OCI-M2 (cell line): ENCODE data around the gene TNFAIP1.
A peak's percentile ranks its signal among the peaks of the same experiment; 100 is the strongest.

ENCODE experiments used
- DNase-seq: peaks from one replicate; lab custom pipeline; 2025; ENCODE audit not compliant: unreplicated experiment; lab: John Stamatoyannopoulos, UW

The TNFAIP1 gene

DNA sequence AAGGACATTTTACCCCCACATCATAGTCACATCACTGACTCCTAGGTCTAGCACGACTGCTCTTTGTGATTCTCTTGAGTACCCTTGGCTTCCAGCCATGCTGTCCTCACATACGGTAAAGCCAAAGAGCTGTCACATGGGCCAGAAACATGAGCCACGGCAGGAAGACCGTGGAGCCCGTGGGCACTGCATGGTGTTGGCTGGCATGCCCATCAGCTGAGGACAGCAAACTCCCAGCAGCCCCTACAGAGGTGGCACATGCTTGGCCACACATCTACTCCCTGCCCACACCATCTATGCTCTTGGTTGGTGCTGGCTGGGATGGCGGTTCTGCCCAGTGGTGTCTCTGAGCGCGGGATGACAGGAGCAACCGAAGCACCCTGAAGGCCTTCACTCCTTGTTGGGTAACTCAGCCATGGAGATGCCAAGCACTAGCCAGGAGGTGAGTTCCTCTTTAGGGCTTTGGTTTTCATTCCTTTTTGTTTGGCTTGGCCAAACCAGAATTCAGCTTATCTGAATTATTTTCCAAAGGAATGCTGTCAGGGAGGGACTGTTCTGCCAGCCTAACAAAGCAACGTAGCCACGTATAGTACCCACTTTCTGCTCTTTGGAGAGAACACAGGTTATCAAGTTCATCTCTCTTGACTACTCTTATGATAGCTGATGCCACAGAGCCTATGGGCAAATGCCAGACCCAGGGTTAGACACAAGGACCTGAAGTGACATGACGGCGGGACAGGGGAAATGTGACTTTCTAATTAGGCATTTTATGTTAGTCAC lies 10.0 kb downstream of the TNFAIP1 start:
- DNase-seq, result no peak

DNA sequence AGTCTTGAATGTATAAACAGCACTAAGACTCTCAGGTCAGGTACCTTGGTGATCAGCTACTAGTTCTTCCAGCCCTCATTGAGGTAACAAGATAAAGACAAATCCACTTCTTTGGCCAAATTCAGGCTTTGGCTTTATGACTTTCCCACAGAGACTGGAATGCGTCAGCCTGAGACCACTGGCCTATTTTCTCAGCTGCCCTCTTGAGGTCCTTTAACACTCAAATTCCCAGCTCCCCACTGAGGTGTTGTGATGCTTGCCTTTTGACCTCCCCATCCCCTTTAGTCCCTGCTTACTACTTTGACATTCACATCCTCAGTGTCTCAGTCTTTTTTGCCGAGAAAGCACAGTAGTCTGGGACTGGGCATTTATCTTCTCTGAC lies 10.6 kb downstream of the TNFAIP1 start:
- no peak for DNase-seq

DNA sequence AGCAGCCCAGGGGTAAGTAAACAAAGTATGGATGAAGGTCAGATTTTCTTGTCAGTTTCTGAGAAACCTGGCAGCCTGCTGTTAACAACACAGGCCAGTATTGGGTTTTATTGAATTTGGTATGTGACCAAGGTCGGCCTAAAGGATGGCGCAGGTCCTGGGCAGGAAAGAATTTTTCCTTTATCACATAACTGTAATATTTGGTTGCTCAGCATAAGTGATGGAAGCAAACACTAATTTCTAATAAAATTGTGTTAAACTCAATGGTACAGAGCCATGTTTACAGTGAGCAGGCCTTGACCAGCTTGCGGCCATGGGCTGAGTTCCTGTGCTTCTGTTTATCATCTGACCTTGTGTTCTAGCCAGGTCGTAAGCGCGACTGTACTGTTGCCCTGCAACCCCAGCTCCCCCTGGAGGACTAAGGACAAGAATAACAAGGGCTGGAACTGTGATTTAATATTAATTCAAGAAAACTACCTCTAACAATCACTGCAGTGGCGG lies 11.2 kb downstream of the TNFAIP1 start:
- DNase-seq, result no peak

DNA sequence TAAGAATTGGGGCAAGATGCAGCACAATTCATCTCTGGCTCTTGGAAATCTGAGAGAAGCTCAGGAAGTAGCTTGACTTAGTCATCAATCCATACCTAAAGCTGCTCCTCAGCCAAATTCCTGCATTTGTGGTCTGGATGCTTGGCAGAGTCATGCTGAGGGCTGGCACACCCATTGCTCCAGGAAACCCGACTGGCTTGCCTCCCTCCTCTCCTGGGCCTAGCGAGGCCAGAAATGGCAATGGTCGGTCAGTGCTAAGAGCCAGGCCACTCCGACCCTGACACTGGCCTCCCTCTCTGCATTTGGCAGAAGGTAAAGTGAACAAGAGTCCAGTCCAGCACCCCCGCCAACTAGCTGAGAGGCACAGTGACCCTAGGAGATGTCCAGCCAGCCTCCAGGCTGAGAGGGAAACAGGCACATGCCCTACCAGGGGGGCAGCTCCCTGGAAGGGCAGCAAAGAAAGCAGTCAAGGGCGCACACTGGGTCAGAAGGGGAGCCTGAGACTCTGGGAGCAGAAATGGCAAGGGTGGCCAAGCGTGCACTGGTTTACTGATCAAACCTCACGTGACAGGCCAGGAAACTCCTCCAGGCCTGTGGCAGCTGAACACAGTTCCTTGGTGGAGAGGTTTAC lies 11.8 kb downstream of the TNFAIP1 start:
- DNase-seq, result no peak

DNA sequence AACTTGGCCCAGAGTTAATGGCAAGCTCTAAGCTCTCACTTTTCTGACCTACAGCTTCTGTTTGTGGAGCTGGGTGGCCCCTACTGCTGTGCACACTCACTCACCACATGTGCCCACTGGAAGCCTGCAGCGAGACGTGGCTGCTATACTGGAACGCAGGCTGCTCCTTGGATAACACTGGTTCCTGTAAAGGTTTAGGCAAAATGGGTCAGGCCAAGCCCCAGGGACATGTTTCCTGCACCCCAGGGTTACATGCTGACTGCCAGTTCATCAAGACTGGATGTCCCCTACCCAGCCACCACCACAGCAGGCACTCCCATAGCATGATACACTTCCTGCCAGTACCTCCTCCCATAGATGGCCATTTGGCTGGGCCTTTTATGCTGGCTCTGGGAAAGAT lies 13.4 kb downstream of the TNFAIP1 start:
- DNase-seq, result no peak

DNA sequence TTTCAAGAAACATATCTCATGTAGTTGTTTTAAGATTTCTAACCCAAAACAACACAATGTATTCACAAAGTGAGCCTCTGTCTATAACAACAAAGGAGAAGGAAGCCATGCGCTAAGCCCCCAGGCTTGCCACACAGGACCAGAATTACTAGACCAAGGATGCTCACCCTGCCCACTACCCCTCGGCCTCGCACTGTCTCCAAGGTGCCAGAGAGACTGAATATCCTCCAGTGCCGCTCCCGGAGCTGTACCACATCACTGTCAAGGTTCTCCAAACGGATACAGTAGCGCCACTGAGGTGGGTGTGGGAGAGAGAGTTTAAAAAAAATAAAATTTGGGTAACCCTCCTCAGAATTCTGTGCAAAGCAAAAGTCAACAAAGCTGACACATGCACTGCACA lies 14.7 kb downstream of the TNFAIP1 start:
- DNase-seq, result no peak

DNA sequence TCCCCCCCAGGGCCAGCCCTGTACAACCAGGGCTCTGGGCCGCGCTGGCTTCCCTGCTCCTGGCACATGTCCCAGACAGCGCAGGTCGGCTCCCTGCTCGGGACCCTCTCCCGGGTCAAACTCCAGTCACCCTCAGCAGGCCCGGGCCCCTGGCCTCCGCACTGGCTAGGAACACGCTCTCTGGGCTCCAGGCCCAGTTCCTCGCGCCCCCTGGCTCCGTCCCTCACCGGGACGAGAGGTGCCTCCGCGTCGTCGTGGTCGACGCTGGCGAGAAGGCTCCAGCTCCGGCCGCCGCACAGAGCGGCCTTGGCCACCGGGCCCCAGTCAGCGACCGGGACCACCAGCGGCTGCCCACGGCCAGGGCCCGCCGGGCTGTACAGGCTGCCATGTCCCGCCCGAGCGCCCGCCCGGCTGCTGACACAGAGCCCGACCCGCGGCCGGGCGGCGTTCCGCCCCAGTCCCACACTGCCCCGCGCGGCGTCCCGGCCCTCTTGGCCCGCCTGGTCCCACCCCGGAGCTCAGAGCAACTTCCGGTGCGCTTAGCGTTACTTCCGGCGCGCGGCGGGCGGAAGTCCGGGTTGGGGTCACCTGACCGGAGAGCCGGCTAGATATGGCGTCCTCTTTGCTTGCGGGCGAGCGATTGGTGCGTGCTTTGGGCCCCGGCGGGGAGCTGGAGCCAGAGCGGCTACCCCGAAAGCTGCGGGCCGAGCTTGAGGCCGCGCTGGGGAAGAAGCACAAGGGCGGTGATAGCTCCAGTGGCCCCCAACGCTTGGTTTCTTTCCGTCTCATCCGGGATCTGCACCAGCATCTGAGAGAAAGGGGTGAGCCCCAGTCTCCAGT lies 21.7 kb downstream of the TNFAIP1 start, which contains the start of gene POLDIP2:
Gene POLDIP2 (minus strand): TSS at position 467 of the 840 bp plus-strand sequence. CDS start 79 bp downstream, at position 388.
- peak; percentile 61 for DNase-seq

DNA sequence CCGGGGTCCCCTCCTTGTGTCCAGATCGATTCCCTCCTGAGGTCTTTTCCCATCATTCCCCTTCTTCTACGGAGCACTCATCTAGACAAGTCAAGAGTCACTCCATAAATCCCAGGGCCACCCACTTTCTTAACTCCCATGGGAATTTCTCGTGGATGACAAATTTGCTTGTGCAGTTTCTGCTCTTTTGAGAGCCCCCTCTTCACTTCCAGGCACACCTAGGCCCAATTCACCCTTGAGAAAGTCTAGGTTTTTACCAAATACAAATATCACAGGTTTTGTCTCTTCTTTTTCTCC lies 22.3 kb downstream of the TNFAIP1 start:
- no peak for DNase-seq

DNA sequence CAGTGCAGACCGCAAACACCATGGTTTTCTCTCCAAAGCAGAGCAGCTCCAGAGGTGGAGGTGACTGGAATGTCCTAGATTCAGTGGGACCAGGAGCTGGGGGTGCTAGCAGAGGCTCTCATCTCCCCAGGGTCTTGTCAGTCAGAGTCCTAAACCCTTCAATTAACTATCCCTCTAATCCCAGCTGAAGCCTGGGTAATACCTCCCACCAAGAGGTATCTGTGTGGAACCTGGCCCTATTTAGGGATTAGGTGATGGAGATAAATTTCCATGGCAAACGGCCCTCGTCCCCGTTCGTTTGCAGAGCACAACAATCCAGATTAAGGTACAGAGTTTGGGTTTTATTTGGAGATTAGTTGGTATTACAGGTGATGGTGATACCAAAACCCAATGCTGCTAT lies 27.6 kb downstream of the TNFAIP1 start:
- DNase-seq, result no peak

DNA sequence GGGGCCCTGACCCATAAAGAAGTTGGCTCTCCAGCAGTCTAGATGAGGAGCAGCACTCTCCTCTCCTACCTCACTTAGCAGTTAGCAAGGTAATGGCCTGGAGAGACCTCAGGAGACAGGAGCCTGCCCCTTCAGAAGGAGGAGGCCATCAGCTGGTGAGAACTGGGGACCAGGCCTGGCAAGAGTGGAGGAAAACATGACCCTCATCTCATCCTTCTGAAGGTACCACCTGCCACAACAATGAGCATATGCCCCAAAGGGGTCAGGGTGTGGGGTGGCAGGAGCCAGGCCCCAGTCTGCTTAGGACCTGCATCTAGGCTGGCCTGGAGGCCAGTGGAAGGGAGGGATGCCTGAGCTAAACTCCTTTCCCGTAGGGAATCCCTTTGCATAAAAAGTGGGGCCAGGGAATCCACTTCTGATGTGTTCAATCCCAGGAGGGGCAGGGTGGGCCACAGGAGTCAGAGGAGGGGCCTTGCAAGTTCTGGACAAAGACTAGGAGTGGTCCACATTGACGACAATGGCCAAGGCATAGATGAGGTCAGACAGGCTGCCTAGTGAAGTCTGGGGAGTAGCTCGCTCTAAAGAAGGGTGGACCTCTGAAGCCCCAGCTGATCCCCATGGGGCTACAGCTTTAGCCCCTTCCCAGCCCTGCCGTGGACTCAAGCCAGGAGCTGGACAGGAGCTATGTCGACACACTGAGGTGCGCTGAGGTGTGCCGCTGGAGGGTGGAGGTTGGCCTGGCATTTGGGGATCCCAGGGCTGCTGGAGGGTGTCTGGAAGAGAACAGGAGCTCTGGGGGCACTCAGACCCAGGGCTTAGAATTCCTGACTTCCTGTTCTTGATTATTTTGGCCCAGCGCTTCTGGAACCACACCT lies 28.5 kb downstream of the TNFAIP1 start:
- no peak for DNase-seq

DNA sequence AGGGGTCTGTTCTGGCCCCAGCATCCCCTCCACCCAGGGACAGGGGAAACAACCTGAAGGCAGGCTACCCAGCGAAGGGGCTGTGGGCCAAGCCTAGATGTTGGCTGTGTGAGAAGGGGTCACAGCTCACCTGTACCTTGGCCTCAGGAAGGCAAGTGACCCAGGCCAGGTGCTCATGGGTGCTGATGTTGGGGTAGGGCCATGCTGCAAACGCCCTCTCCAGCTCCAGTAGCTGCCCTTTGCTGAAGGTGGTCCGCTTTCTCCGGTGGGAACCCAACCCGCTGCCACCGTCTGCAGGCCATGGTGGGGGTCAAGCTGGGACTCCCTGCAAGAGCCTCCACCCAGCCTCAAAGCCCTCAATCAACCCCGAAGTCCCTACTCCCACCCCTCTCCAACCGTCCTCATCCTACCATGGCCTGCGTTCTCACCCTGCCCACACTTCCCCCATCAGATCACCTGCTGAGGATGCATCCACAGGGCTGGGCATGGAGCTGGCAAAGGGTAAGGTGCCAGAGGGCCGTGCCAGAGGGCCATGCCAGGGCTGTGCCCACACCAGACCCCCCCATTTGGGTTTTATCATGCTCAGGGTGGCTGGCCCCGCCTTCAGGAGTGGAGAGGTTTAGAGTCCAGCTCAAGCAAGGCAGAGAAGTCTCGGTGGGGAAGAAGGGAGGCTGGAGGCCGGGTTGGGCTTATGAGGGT lies 29.3 kb downstream of the TNFAIP1 start, which contains the start of gene SEBOX:
Gene SEBOX (minus strand): TSS at position 535 of the 699 bp plus-strand sequence. CDS start 48 bp downstream, at position 487.
- no peak for DNase-seq

DNA sequence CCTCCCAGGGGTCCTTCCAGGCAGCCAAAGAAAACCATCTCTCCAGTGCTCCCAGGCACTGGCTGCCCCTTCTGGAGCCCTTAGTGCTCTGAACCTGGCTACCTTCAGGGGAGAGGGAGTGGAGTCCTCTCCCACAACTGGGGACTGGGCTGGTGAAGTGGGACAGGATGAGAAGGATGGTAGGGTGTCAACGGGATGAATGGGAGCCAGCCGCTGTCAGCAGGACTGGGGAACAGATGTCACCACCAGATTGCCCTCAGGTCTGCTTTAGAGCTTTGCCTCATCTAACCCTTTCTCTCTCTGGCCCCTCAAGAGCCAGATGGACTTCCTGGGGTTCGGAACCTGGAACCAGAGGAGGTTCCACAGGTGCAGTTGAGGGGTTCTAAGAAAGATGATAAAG lies 29.9 kb downstream of the TNFAIP1 start:
- no peak for DNase-seq

DNA sequence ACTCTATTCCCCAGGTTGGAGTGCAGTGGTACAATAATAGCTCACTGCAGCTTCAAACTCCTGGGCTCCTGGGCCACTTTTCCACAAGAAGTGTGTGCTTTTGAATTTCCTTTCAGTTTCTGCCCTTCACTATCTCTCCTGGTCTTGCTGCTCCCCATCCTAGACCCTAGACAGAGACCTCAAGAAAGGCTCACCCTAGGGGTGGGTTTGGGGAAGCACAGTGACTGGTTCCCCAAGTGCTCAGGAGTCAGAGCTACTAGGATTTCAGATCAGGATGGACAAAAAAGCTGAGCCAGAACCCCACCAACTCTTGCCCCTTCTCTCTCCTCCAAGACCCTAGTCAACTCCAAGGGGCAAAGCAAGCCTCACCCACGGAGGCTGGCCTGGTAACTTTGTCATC lies 31.0 kb downstream of the TNFAIP1 start:
- no peak for DNase-seq

DNA sequence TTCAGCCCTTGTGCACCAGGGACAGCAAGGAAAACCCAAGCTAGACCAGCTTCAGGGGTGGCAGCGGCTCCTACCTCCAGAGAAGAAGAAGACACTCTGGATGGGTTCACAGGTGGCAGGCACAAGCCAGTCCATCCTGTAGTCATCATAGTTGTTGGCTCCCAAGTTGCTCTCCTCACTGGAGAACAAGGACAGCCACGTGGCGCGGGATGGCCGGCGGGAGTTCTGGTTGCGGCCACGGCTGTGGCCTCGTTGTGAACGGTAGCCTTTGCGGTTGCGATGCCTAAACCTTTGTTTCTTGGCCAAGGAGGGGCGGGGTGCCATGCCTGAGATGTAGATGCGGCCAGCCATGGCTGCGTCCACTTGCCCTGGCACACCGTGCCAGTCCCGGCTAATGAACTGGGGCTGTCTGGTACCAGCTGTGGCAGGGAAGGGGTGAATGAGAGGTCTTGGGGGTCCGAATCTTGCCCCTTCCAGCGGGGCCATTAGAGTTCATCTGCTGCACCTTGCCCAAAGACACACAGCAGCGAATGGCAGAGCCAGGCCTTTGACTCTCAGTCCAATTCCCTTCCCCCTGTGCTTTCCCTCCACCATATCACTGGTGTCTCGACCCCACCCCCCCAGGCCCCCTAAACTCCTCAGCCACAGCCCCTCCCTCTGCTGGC lies 32.2 kb downstream of the TNFAIP1 start:
- no peak for DNase-seq

DNA sequence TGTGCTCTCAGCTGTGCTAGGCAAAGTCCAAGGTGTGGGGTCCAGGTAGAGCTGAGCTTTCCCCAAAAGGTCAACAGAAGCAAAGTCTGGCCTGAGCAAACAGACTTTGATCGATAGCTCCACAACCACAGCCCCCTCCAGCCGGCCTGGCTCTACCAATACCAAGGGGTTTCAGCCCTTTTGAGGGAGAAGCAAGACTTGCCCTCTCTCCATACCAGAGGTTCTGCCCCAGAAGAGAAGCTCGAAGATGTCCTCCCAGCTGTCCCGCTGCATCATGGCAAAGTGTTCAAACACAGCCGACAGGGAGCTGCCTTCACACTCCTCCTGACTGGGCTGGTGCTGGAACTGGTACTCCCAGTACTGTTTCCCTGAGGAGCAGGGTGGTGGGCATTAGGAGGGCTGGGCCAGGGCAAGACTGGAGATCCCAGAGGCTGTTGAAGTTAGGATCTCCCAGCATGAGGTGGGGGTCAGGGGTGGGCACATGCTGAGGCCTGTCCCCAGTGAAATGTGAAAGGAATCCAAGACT lies 32.8 kb downstream of the TNFAIP1 start:
- no peak for DNase-seq

DNA sequence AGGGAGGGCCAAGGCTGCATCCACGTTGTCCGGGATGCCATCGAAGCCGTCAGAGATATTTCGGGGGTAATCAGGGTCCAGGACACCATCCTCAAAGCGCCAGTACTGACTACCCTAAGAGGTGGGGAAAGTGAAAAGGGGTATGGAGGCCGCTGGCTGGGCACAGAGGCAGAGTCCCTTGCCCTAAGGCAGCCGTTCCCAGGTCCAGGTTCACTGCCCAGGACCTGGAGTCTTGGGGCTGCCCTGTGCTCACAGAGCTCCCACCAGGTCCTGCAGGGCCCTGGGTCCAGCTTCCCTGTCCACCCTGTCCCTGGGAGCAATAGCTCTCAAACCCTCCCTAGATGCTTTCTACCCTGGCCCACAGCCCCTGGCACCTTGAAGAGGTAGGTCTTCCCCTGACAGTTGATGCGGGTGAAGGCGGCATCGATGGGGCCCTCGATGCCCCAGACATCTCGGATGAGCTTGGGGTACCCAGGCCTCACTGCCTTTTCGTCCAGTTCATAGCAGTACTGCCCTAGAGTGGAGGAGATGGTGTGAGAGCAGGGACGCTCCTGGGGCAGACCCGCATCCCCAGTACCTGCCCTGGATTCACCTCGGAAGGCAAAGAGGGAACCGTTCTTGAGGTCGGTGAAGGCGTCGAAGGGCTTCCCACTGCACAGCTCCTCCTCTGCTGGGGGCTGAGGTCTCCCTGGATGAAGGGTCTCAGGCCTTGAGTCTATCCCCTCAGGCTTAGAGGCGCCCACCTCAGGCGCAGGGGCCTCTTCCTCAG lies 33.5 kb downstream of the TNFAIP1 start:
- no peak for DNase-seq

DNA sequence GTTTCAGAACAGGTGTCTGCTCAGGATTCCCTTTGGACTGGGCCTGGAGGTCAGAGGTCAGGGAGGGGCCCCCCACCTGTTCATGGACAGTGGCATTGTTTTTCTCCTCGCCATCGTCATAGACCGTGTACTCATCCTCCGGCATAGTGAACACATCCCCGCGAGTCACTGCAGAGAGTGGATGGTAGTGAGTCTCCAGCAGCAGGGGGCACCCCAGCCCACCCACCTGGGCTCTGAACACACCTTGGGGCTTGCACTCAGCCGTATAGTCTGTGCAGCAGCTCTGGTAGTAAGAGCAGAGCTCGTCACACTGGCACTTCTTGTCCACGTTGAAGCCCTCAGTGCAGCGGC lies 34.1 kb downstream of the TNFAIP1 start:
- no peak for DNase-seq

DNA sequence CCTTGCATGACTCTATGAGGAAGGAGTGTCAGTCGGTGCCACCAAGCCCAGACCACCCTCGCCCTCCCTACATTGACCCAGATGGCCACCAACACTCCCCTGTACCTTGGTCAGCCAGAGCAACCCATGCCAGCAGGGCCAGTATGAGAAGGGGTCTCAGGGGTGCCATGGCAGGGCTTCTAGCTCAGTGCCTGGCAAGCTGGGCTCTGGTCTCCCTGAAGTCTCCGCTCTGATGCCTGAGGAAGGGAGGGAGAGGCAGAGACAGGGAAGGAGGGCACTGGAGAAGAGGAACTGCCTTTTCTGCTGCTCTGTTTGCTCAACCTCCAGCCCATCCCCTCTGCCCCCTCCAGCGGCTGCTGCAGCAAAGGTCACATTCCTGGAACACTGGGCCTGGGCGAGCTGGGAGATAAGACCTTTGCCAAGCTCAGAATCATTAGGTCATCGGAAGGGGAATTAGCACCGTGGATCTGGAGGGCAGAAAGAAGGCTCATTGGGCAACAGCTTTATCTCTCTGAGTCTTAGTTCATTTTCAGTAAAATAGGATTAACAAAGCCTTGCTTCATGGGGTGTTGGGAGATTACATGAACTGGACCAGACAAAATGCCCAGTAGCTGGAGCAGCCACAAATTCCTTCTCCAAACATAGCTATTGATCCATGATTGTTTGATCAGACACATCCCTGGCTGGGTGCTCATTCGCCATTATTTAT lies 34.6 kb downstream of the TNFAIP1 start, which contains the start of gene VTN:
Gene VTN (minus strand): TSS at position 273 of the 709 bp plus-strand sequence. CDS start 104 bp downstream, at position 169.
- DNase-seq, result no peak
